ENCODE measurements around the gene AGAP1. TPM values are rescaled to one million over a fixed set of nuclear protein-coding genes. Genes with fewer than 3 reads are reported as not detected.

Gene AGAP1
- total RNA-seq, 1 experiment from 2014 or later, result 44.8 TPM

DNA sequence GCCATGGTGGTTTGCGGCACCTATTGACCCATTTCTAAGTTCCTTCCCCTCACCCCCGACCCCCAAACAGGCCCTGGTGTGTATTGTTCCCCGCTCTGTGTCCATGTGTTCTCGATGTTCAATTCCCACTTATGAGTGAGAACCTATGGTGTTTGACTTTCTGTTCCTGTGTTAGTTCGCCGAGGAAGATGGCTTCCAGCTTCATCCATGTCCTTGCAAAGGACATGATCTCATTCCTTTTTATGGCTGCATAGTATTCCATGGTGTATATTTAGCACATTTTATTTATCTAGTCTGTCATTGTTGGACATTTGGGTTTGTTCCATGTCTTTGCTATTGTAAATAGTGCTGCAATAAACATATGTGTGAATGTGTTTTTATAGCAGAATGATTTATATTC lies 490.7 kb downstream of the AGAP1 start:
- DNase-seq (ENCODE audit: low spot score), result no peak

DNA sequence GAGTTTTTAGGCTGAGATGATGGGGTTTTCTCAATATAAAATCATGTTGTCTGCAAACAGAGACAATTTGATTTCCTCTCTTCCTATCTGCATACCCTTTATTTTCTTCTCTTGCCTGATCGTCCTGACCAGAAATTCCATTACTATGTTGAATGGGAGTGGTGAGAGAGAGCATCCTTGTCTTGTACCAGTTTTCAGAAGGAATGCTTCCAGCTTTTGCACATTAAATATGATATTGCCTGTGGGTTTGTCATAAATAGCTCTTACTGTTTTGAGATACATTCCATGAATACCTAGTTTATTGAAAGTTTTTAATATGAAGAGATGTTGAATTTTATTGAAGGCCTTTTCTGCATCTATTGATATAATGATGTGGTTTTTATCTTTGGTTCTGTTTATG lies 492.5 kb downstream of the AGAP1 start:
- no peak for DNase-seq (ENCODE audit: low spot score)

DNA sequence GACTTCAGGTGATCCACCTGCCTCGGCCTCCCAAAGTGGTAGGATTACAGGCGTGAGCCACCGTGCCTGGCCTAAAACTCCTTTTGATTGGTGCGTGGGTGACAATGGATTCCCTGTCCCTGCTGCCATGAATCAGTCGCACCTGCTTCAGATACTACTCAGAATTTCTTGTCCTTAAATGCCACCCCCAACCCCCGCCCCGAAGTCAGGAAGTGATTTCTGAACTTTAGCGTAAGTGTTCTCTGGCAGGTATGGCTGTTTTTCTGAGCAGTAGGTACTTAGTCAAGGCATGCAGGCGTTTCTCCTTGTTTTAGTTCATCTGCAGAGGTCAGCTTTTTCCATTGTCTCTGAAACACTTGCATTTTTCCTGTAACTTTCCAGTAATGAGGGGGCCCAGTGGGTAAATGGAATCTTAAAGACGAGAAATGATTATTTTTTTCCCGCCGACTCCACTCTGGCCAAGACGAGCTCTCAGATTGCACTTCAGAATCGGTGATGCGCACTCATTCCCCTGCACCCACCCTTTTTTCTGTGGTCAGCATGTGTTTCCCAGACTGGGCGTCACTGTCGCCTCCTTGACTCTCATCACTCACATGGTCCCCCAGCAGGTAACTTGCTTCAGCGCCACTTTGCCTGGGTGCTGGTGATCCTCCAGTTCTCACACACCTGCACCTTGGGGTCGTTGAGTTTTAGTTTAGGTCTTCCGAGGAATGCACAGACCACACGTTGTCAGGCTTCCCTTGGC lies 494.6 kb downstream of the AGAP1 start:
- DNase-seq (ENCODE audit: low spot score), result no peak

DNA sequence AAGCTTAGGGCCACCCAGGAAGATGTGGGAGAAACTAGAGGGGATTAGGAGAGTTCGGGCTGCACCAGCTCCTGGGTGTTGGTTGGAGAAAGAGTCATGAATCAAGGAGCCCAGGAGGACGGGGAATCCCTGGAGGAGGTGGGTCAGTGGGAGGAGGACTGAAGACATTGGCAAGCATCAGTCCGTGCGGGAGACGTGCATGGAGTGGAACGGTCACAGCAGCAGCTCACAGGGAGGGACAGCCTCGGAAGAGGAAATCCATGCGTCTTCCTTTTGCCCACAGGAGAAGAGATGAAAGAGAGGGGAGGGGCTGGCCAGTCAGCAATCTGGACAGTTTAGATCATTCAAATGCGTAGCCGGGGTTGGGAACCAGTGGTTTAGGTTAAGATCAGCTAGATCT lies 495.7 kb downstream of the AGAP1 start:
- no peak for DNase-seq (ENCODE audit: low spot score)

DNA sequence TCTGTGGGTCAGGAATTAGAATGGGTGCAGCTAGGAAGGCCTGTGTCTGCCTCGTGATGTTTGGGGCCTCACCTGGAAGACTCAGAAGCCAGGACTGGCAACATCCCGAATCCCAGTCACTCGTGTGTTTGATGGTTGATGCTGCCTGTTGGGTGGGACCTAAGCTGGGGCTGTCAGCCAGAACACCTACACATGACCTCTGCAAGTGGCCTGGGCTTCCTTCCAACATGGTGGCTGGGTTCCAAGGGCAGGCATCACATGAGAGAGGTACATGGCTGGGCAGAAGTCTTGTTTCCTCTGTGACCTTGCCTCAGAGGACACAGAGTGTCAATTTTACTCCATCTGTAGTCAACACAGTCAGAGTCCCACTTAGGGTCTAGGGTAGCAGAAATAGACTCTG lies 496.5 kb downstream of the AGAP1 start:
- no peak for DNase-seq (ENCODE audit: low spot score)

DNA sequence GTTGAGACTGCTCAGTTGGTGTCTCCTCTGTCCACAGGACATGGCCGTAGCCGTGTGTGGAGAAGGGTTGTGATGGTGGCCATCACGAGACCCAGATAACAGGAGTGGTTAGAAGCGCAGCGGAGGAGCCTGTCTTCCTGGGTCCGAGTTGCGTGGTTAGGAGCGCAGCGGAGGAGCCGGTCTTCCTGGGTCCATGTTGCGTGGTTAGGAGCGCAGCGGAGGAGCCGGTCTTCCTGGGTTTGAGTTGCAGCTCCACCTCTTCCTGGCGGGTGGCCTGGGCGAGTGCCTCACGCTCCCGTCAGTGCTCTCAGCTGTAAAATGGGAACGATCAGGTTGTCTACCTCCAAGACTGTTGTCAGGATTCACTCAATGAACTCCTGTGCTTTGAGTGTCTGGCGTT lies 498.2 kb downstream of the AGAP1 start:
- no peak for DNase-seq (ENCODE audit: low spot score)

DNA sequence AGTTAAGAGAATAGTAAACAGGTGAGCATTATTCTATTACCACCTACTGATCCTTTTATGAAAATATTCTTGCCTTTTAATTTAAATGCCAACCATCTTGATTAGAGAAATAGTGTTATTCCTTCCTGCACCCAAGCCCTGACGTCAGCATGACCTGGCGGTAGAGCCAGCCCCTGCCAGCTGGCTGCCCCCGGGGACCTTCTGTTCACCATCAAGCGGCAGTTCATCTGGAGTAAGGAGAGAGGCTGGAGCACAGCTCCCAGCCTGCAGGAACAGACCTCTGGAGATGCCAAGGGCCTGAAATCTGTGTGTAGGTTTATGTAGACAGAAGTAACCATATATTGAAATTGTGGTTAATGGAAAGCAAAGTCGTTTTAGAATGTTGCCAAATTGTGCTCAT lies 502.6 kb downstream of the AGAP1 start:
- DNase-seq (ENCODE audit: low spot score), result no peak

DNA sequence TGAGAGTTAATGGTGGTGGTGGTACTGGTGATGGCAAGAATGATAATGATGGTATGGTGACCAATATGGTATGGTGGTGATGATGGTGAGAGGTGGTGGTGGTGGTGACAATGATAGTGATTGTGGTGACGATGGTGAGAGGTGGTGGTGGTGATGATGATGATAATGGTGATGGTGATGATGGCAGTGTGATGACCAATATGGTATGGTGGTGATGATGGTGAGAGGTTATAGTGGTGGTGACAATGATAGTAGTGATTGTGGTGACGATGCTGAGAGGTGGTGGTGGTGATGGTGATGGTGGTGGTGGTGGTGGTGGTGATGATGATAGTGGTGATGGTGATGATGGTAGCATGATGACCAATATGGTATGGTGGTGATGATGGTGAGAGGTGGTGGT lies 505.2 kb downstream of the AGAP1 start:
- DNase-seq (ENCODE audit: low spot score), result no peak

DNA sequence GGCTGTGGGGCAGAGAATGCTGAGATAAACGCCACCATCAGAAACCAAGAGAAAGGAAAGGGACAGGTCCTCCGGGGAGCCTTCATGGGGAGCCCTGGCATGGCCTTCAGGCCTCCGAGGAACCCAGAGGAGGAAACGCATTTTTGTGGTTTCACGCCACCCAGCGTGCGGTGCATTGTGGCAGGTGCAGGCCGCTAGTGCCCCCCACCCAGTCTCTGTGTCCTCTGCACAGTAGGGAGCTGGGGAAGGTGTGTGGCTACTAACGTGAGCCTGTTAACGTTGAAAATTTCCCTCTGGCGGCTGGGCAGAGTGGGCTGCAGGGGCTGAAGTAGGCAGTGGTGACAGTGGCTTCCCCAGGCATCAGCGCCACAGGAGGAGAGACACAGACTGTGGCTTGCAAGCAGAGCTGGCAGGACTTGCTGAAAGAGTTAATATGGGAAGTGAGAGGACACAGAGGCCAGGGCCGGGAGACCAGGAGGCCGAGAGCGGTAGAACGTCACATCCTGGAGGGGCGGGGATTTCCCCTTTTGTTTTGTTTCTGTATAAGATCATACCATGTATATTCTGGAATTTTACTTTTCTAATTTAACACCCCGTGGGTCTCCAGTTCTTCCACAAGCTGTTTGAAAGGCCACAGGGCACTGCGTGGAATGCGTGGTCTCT lies 507.5 kb downstream of the AGAP1 start:
- DNase-seq (ENCODE audit: low spot score), result no peak

DNA sequence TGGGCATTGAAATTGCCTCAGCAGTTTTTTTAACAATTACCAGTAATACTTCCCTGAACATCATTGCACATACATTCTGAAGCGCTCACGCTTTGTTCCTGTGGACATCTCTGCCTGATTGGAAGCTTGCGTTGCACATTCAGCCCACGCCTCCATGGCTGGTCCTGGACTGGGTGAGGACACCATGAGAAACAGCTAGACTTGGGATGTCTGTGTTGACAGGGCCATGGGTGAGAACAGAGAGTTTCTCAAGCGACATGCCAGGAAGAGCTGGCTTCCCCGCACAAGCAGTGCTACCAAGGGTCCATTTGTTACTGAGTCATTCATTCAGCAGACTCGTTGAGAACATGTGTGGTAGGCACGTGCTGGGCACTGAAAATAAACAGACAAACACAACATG lies 508.0 kb downstream of the AGAP1 start:
- no peak for DNase-seq (ENCODE audit: low spot score)

DNA sequence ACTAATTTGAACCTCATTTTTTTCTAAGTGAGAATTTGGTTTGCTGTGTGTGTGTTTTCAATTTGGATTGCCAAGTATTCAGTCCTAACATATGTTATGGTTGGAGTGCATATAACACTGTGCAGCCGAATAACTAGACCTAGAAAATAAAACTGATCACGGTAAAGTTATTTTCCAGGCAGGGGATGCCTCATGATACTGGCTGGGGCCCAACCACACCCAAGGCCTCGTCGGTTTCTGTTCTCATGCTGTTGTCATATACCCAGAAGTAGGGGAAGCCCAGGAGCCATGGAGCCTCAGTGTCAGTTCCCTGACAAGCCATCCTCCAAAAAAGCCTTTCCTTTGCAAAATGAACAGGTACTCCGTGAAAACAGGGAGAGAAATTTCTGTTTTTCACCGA lies 514.2 kb downstream of the AGAP1 start:
- no peak for DNase-seq (ENCODE audit: low spot score)

DNA sequence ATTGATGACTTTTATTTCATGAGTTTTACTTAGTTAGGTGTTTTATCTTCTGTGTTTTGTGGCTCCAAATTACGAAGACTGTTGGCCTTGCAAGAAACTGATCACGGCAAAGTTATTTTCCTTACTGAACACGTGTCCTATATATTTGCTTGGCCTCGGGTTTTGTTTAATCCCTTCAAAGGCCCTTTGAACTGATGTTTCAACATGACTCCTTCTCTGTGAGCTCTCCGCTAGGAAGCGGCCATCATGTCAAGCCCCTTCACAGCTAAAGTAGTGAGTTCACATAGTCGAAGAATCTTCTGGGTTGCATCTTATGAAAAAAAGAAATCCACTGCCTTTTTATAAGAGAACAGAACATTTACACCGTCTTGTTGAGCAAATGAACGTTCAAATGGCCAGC lies 515.0 kb downstream of the AGAP1 start:
- no peak for DNase-seq (ENCODE audit: low spot score)

DNA sequence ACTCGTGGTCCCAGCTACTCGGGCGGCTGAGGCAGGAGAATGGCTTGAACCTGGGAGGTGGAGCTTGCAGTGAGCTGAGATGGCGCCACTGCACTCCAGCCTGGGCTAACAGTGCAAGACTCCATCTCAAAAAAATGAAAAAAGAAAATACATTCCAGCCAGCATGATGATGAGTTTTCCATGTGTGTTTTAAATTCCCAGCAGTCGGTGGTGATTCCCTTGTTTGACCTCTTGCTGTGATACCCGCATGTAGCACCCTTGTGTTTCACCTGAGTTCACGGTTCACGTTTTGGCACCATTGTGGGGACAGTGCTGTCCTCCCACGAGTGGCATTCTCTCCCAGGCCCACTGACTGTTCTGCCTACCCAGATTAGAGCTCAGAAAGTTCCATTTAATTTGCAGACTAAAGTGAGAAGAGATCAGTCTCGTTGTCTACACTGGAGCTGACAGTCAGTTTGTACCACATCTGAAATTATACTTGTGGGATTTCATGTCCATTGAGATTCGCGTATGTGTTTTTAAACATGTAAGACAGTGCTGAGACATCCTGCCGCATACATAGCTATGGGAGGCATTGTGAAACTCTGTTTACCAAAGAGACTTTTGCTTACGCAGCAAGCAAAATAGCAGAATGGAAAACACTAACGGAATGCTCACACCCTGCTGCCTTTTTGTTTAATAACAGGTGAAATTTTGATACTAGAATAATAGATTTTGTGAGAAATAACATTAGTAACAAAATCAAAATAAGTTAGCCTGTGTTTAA lies 517.3 kb downstream of the AGAP1 start:
- DNase-seq (ENCODE audit: low spot score), result no peak

DNA sequence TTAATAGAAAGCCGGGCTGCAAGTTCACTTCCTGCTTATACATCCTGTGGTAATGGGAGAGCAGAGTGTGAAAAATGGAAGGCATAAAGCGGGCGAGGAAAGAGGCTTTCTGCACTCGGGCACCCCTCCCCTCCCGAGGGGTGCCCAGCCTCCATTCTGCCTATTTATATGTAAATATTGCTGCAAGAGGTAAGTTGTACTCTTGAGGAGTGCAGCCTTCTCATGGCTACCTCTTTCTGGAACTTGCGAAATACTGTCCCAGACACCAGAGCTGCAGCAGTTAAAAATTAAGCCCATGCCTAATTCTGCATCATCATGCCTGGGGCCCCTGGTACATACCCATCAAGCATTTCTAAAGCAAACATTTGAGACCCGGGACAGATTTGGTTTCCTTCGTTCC lies 518.3 kb downstream of the AGAP1 start:
- no peak for DNase-seq (ENCODE audit: low spot score)

DNA sequence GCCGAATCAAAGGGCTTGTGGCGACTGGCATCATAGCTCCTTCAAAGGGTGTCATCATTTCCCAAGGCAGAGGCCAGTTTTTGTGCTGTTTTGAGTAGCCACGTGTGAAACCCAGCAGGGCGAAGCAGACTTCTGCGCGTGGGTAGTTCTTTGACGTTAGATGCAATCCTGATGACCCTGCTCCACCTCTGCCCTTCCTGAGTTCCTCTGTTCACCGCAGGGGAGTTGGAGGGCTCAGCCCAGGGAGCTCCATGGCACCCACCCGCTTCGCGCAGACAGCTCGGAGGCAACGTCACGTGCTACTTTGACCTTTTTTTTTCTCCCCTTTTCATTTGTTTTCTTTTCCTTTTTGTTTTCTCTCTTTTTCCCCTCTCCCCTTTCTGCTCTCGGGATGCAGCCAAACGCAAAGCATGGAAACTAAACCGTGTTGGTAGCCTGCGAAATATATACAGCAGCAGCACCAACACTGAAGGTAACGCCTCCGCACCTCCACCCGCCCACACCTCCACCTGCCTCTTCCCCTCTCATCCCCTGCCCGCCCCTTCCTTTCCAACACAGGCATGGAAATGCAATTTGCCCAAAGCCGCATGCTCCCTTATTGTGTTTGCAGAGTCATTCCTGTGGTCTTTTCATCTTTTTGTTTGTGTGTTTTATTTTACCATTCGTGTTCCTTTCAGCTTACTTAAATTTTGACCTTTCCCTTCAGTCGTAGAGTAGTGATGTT lies 520.7 kb downstream of the AGAP1 start:
- no peak for DNase-seq (ENCODE audit: low spot score)

DNA sequence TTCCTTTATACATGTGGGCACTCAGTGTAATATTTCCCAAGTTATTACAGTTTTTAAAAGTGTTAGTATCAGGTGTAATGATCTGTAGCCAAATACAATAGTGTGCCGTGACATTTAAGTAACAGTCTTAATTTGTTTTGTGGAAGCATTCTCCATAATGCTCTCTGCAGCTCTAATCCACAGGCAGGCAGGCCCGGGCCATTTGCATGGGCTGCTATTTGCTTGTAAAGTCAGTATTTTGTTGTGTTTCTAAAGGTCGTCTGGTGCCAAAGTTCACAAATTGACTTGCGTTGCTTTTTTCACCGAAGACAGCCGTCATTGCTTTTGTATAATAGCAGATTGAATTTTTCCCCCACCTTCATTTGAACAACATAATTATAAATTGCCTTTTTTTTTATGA lies 521.3 kb downstream of the AGAP1 start:
- DNase-seq (ENCODE audit: low spot score), result no peak

DNA sequence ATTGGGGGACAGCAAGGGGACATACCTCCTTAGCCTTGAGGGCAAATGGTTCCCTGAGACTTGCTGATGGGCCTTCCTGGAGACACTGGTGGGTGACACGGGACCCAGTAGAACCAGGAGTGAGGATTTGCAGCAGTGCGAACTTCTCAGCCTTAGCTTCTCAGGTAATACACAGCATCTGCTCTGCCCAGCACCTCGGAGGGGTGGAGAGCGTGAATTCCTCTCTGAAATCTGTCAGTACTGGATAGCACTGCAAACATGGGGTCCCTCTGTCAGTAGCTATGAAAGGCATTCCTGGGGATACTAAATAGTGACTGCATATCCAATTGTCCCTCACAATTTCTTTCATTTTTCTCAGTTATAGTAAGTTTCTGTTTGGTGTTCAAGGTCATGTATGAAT lies 522.7 kb downstream of the AGAP1 start:
- DNase-seq (ENCODE audit: low spot score), result no peak

DNA sequence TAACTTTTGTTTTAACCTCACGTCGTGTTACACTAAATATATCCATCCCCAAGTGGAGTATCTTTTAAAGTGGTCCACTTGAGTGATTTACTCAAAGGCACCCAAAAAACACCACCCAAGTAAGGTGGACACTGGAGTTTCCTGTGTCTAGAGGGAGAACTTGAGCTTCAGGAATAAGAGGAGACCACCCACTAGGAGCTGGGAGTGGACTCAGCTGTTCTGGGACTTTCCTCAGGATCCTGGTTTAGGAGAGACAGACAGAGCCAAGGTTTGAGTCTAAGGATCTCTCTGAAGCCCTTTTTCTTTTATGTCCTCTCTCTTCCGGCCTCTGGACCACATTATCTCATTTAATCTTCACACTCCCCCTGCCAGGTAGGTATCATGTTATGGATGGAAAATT lies 523.6 kb downstream of the AGAP1 start:
- no peak for DNase-seq (ENCODE audit: low spot score)

DNA sequence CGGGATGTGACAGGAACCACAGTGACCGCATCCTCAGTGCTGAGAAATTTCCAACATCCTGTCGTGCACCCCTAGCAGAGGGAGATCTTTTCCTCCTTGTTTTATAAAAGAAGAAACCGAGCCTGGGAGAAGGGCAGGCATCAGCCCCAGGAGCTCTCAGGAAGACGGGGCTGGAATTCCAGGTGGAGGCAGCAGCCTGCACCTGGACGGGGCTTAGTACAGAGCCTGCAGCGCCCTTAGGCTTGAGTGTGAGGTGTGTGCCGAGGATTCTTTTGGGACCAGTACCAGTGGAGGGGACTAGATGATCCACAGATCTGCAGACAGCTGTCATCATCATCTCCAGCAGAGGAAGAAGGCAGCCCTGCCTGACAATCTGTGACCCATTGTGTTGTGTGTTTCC lies 525.6 kb downstream of the AGAP1 start:
- DNase-seq (ENCODE audit: low spot score), result no peak

DNA sequence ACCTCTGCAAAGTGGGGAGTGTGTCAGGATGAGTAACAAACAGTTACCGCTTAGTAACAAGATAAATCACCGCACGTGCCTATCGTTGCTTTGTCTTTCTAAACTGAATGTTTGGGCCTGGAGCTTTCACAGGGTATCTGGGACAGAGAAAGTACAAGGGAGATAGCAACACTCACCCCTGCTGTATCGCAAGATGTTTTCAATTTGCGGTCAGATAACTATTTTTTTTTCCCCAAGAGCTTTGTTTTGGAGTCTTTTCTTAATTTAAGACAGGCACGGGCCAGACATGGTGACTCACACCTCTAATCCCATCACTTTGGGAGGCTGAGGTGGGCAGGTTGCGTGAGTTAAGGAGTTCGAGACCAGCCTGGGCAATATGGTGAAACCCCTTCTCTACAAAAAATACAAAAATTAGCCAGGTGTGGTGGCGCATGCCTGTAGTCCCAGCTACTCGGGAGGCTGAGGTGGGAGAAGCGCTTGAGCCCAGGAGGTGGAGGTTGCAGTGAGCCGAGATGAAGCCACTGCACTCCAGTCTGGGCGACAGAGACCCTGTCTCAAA lies 527.7 kb downstream of the AGAP1 start:
- no peak for DNase-seq (ENCODE audit: low spot score)

DNA sequence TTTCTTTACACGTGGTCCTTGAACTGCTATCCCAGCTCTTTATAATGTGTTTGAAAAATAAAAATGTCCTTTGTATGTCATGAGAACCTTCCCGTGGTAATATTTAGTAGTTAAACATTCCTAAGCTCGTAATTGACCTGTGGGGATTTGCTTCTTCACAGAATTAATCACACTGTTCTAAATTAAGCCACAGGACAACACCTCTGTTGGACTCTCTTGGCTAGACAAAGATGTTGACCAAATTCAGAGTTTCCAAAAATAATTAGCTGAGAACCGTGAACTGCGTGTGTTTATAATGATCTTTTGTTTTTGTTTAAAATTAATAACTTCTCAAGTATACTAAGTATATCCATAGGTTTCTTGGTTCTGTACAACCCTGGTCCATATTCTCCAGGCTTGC lies 528.3 kb downstream of the AGAP1 start:
- DNase-seq (ENCODE audit: low spot score), result no peak

DNA sequence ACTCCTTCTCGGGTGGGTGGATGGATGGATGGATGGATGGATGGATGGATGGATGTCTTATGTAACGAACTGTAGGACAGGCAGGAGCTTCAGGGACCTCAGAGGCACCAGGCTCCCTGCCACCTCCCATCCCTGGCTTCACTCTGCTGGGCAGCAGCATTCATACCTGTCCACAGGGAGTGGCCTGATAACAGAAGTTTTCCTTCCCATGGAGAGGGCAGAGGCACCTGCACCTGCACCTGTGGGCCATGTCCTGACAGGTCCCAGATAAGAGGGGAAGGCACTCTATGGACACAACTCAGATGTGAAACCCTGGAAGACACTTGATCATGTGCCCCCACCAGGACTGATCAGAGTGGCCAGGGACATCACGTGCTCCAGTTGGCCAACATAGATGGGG lies 532.0 kb downstream of the AGAP1 start:
- no peak for DNase-seq (ENCODE audit: low spot score)

Data from HT-29 (cell line).